B cell (primary cell): ENCODE measurements around the gene CHAT. TPM values are rescaled to one million over a fixed set of nuclear protein-coding genes. Genes with fewer than 3 reads are reported as not detected.

Experiments
- ATAC-seq: fragments of 200-7000 bp; cut with Tn5 transposase; one replicate; pipeline ENCODE4 v1.10.0; 2021; ENCODE audit warnings: low read depth, mild to moderate bottlenecking, moderate number of reproducible peaks, moderate library complexity
- CTCF ChIA-PET: fragments of 350-600 bp; sonication (Branson Sonifier 250); formaldehyde crosslinking; loops from one replicate; lab custom pipeline; 2021; ENCODE audit warnings: antibody characterized with exemption, inconsistent platforms; lab: Charles Lee
- POLR2A ChIA-PET: fragments of 350-600 bp; sonication (Branson Sonifier 250); formaldehyde crosslinking; loops from one replicate; lab custom pipeline; 2021; ENCODE audit warnings: antibody characterized with exemption; lab: Charles Lee
- DNase-seq: peaks from one replicate; pipeline ENCODE4 v3.0.0; 2013
- H2AFZ ChIP-seq: 2 replicates; pipeline ENCODE4 v1.6.1; 2012; ENCODE audit warnings: mild to moderate bottlenecking, low read depth, low read length; ENCODE audit not compliant: insufficient read depth, poor library complexity, severe bottlenecking
- H3K27ac ChIP-seq, 2 donors: 1 replicate in 1 of 2; 2 replicates in 1 of 2; pipeline ENCODE4 v1.5.1; 2012 to 2013; ENCODE audit warnings: low read length in 2 of 2, mild to moderate bottlenecking in 2 of 2, moderate library complexity in 1 of 2
- H3K27me3 ChIP-seq, 4 experiments: fragments of 200-600 bp in 1 of 4; sonication (generic) in 1 of 4; replicated peaks in 1 of 4; 1 replicate in 2 of 4; 2 replicates in 2 of 4; pipeline versions ENCODE4 v1.6.1 to v1.7.0; 2013 to 2016; ENCODE audit warnings: low read length in 3 of 4, mild to moderate bottlenecking in 2 of 4, mixed read lengths in 1 of 4, moderate library complexity in 1 of 4; ENCODE audit not compliant: insufficient read depth in 4 of 4, control insufficient read depth in 3 of 4; ENCODE audit errors: control extremely low read depth in 1 of 4
- H3K36me3 ChIP-seq, 2 experiments: replicated peaks in 1 of 2; 1 replicate in 1 of 2; 2 replicates in 1 of 2; pipeline versions ENCODE4 v1.6.1 to v1.7.1; 2013; ENCODE audit warnings: low read length in 1 of 2; ENCODE audit not compliant: insufficient read depth in 2 of 2, control insufficient read depth in 1 of 2; ENCODE audit errors: control extremely low read depth in 1 of 2, extremely low read depth in 1 of 2
- H3K4me1 ChIP-seq, 2 donors: fragments of 200-600 bp in 1 of 2; sonication (generic) in 1 of 2; 1 replicate in 1 of 2; 2 replicates in 1 of 2; pipeline versions ENCODE4 v1.5.1 to v1.6.1; 2013 to 2017; ENCODE audit warnings: low read length in 2 of 2; ENCODE audit not compliant: control insufficient read depth in 2 of 2, insufficient read depth in 2 of 2
- H3K4me2 ChIP-seq: replicated peaks from 2 replicates; pipeline ENCODE3; 2012; ENCODE audit warnings: mild to moderate bottlenecking, low read depth, low read length; ENCODE audit not compliant: poor library complexity, severe bottlenecking
- H3K4me3 ChIP-seq, 5 experiments: fragments of 200-600 bp in 1 of 5; sonication (generic) in 1 of 5; 1 replicate in 3 of 5; 2 replicates in 2 of 5; pipeline versions ENCODE4 v1.5.1 to v1.7.0; 2011 to 2016; ENCODE audit warnings: low read length in 4 of 5, mild to moderate bottlenecking in 4 of 5, low read depth in 2 of 5, control low read depth in 1 of 5, moderate library complexity in 1 of 5; ENCODE audit not compliant: insufficient read depth in 1 of 5; ENCODE audit errors: control extremely low read depth in 1 of 5, extremely low read depth in 1 of 5
- H3K79me2 ChIP-seq: fragments of 200-600 bp; sonication (generic); one replicate; pipeline ENCODE4 v1.6.0; 2016; ENCODE audit warnings: low read length; ENCODE audit not compliant: control insufficient read depth, insufficient read depth
- H3K9ac ChIP-seq: fragments of 200-600 bp; sonication (generic); 2 replicates; pipeline ENCODE4 v1.6.1; 2017; ENCODE audit warnings: mild to moderate bottlenecking, low read length, moderate library complexity
- H3K9me3 ChIP-seq, 3 donors: one replicate each; pipeline versions ENCODE4 v1.6.1 to v1.7.1; 2013; ENCODE audit warnings: low read length in 2 of 3; ENCODE audit not compliant: control insufficient read depth in 2 of 3, insufficient read depth in 1 of 3; ENCODE audit errors: control extremely low read depth in 1 of 3
- H4K20me1 ChIP-seq: 2 replicates; pipeline ENCODE4 v1.6.0; 2012; ENCODE audit warnings: mild to moderate bottlenecking, low read length; ENCODE audit not compliant: insufficient read depth, control insufficient read depth, poor library complexity, severe bottlenecking
- H3K27ac Mint-ChIP-seq: one replicate; pipeline ENCODE4 v1.8.0; 2021; ENCODE audit warnings: mixed read lengths
- H3K27me3 Mint-ChIP-seq: one replicate; pipeline ENCODE4 v1.8.0; 2021; ENCODE audit warnings: mixed read lengths
- H3K4me1 Mint-ChIP-seq: one replicate; pipeline ENCODE4 v1.8.0; 2021; ENCODE audit warnings: mixed read lengths
- H3K4me3 Mint-ChIP-seq: one replicate; pipeline ENCODE4 v1.8.0; 2021; ENCODE audit warnings: mixed read lengths
- H3K9me3 Mint-ChIP-seq: one replicate; pipeline ENCODE4 v1.8.0; 2022; ENCODE audit warnings: mixed read lengths; ENCODE audit not compliant: insufficient read depth
- CTCF ChIP-seq: fragments of 200-600 bp; IDR thresholded peaks from one replicate; pipeline ENCODE4 v1.8.0; 2022; ENCODE audit warnings: antibody characterized with exemption, mild to moderate bottlenecking
- EZH2 ChIP-seq: IDR thresholded peaks from 2 replicates; pipeline ENCODE4 v1.6.1; 2012; ENCODE audit warnings: borderline replicate concordance, low read depth, mild to moderate bottlenecking, moderate library complexity, low read length; ENCODE audit not compliant: insufficient read depth, poor library complexity, severe bottlenecking
- WGBS: methylation state at CpG from one replicate; pipeline ENCODE4 v1.1.5; 2013; ENCODE audit warnings: missing lambda C conversion rate; ENCODE audit not compliant: insufficient coverage; 5-methylcytosine and 5-hydroxymethylcytosine counted together
- intact Hi-C: fragments of 100-400 bp; cut with micrococcal nuclease; formaldehyde crosslinking; loops from one replicate; pipeline ENCODE4 v1.10.0; 2022
- polyA plus RNA-seq: library from polyadenylated mRNA; depleted of rRNA; stranded (reverse); fragments of >200 nt; gene quantifications from 2 replicates; pipeline ENCODE4 v1.2.3, GENCODE V29; 2012
- total RNA-seq, 2 donors: library from RNA; stranded (reverse); fragments of 120-200 nt in 1 of 2; gene quantifications; 1 replicate in 1 of 2; 2 replicates in 1 of 2; pipeline versions ENCODE4 v1.2.3 to v1.2.4, GENCODE V29; 2013 to 2022

The CHAT gene
- total and polyA plus RNA-seq, 2 donors (not counting 1 experiment from before 2014, with no cell fraction given): not detected

- Histone ChIP-seq H3K9ac (no peak overlapping the region), H2AFZ (no peak overlapping the region), H3K27ac (no peak overlapping the region), H3K4me3 (no peak overlapping the region), H3K9me3 (peaks cover 0 to 4% (median 0%) of the 10 kb centered on the region in 3 donors), H4K20me1 (no peaks in the 10 kb centered on the region), H3K79me2 (no peaks in the 10 kb centered on the region), H3K36me3 (no peaks in the 10 kb centered on the region), H3K4me1 (peaks cover 0 to 1% of the 10 kb centered on the region in 2 donors), H3K27me3 (peaks cover 0 to 28% (median 4%) of the 10 kb centered on the region in 4 experiments), H3K4me2 (no peak overlapping the region)
- no peak for DNase-seq
- H3K4me3 Mint-ChIP-seq: no peak overlapping the region
- peaks cover 63% of the 10 kb centered on the region for H3K27me3 Mint-ChIP-seq
- ATAC-seq: no peak
- POLR2A ChIA-PET: no interaction called here
- H3K4me1 Mint-ChIP-seq: peaks cover 6% of the 10 kb centered on the region
- no peak overlapping the region for H3K27ac Mint-ChIP-seq
- CTCF ChIA-PET: no interaction called here
- H3K9me3 Mint-ChIP-seq: no peaks in the 10 kb centered on the region
- WGBS: 74% methylated on average over 10 of the region's 10 CpGs
- intact Hi-C loops: no loop called here
- TF ChIP-seq CTCF (no peak), EZH2 (no peak)
These were observed 5.8 kb downstream of the CHAT start for GRCh38 chr10:49619613-49620012.

- Histone ChIP-seq H3K9ac (no peak overlapping the region), H2AFZ (no peak overlapping the region), H3K9me3 (peaks cover 0 to under 1% (median 0%) of the 10 kb centered on the region in 3 donors), H3K4me1 (no peaks in the 10 kb centered on the region), H3K4me2 (no peak overlapping the region), H3K27me3 (peaks cover 0 to 20% (median 4%) of the 10 kb centered on the region in 4 experiments), H3K79me2 (no peaks in the 10 kb centered on the region), H4K20me1 (no peaks in the 10 kb centered on the region), H3K4me3 (no peak overlapping the region), H3K36me3 (no peaks in the 10 kb centered on the region), H3K27ac (no peak overlapping the region)
- WGBS: 92% methylated on average over 8 of the region's 12 CpGs
- Mint-ChIP-seq H3K4me3 (no peak overlapping the region), H3K9me3 (no peaks in the 10 kb centered on the region), H3K27me3 (peaks cover 61% of the 10 kb centered on the region), H3K4me1 (peaks cover 3% of the 10 kb centered on the region), H3K27ac (no peak overlapping the region)
- DNase-seq: no peak
- CTCF ChIA-PET: no interaction called here
- ATAC-seq: no peak
- POLR2A ChIA-PET: no interaction called here
- intact Hi-C loops: no loop called here
- TF ChIP-seq EZH2: no peak
- TF ChIP-seq CTCF: no peak
These were observed 6.5 kb downstream of the CHAT start for GRCh38 chr10:49620286-49620810.
